Measurements from ENCODE around the gene GCDH. TPM values are rescaled to one million over a fixed set of nuclear protein-coding genes. Genes with fewer than 3 reads are reported as not detected.

The GCDH gene
- polyA plus RNA-seq, 1 donor (not counting 4 experiments of a cell fraction or from before 2014, with no cell fraction given), result 11.5 TPM

DNA sequence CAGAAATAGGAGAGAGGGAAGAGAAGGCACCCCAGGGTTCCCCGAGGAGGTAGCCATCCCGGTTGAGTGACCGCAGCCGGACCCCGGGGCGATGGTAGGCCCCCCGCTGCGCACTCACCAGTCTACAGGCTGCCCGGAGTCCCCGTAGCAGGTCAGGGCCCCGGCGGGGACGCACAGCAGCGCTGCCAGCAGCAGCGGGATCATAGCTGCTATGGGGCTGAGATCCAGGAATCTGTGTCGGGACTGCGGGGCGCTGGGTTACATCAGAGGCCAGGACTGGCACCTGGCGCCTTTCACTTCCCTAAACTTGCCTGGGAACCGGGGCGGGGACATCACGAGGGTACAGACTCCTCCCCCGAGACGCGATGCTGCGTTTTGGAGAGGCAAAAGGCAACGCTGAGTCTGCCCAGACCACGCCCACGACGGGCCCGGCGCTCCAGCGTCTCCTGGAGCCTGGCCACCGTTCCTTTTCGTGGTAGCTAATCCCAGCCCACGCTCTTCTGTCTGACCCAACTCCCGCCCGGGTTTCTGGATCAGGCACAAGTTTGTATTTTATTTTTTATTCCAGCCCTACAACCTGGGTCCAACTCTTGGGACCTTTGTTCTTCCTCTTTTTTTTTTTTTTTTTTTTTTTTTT lies 9.7 kb upstream of the GCDH start, which contains the start of gene DNASE2:
Gene DNASE2 (minus strand): TSS at position 278 of the 637 bp plus-strand sequence. CDS start 74 bp downstream, at position 204.
- Histone ChIP-seq H3K4me3 (ENCODE audit: control insufficient read depth in 2 of 3, extremely low read depth in 1 of 3, insufficient read depth in 2 of 3, low read depth in 1 of 3, low read length in 3 of 3) (peak within 1 kb of the TSS; percentile 80 to 97 (median 89)), H3K36me3 (ENCODE audit: control insufficient read depth in 2 of 2, extremely low read depth in 1 of 2, insufficient read depth in 2 of 2, low read length in 2 of 2) (peaks cover 4 to 5% of the 10 kb centered on the region in 2 experiments), H3K9me1 (ENCODE audit: control insufficient read depth, extremely low read depth, insufficient read depth, low read length) (no peaks in the 10 kb centered on the region), H3K79me2 (ENCODE audit: control insufficient read depth, insufficient read depth, low read length) (no peaks in the 10 kb centered on the region), H3K4me2 (ENCODE audit: control insufficient read depth, extremely low read depth, insufficient read depth, low read depth, low read length) (peak within 1 kb of the TSS; percentile 83), H3K27me3 (ENCODE audit: control insufficient read depth, extremely low read depth, insufficient read depth, low read length) (no peaks in the 10 kb centered on the region), H4K20me1 (ENCODE audit: control insufficient read depth, extremely low read depth, insufficient read depth, low read length) (no peaks in the 10 kb centered on the region), H2AFZ (ENCODE audit: control insufficient read depth, low read length) (peak within 1 kb of the TSS; percentile 92), H3K27ac (ENCODE audit: control insufficient read depth, insufficient read depth, low read length) (peak within 1 kb of the TSS; percentile 82), H3K9ac (ENCODE audit: control insufficient read depth, extremely low read depth, insufficient read depth, low read length) (peak within 1 kb of the TSS; percentile 90), H3K4me1 (ENCODE audit: control insufficient read depth, extremely low read depth, insufficient read depth, low read length) (peaks cover 6% of the 10 kb centered on the region), H3K9me3 (ENCODE audit: control insufficient read depth, low read depth, low read length) (peaks cover 10% of the 10 kb centered on the region)
- dilution Hi-C loops (cut with MboI; ENCODE audit: extremely low pct_ligation_motif_present, low sequenced_read_pairs), result no loop called here
- peak; percentile 68 for DNase-seq (ENCODE audit: low read depth, low spot score)
- TF ChIP-seq, protein P1, sequence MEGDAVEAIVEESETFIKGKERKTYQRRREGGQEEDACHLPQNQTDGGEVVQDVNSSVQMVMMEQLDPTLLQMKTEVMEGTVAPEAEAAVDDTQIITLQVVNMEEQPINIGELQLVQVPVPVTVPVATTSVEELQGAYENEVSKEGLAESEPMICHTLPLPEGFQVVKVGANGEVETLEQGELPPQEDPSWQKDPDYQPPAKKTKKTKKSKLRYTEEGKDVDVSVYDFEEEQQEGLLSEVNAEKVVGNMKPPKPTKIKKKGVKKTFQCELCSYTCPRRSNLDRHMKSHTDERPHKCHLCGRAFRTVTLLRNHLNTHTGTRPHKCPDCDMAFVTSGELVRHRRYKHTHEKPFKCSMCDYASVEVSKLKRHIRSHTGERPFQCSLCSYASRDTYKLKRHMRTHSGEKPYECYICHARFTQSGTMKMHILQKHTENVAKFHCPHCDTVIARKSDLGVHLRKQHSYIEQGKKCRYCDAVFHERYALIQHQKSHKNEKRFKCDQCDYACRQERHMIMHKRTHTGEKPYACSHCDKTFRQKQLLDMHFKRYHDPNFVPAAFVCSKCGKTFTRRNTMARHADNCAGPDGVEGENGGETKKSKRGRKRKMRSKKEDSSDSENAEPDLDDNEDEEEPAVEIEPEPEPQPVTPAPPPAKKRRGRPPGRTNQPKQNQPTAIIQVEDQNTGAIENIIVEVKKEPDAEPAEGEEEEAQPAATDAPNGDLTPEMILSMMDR (optimal IDR thresholded peaks at IDR 0.05 in 1 of 3, IDR thresholded peaks at IDR 0.05 in 1 of 3, conservative IDR thresholded peaks at IDR 0.05 in 1 of 3; ENCODE audit: extremely low read depth in 1 of 3, insufficient read depth in 2 of 3, low read length in 3 of 3), result no peak
- no peak for TF ChIP-seq EZH2 (IDR thresholded peaks at IDR 0.05; ENCODE audit: low read length)
- FAIRE-seq, result peak; percentile 69

DNA sequence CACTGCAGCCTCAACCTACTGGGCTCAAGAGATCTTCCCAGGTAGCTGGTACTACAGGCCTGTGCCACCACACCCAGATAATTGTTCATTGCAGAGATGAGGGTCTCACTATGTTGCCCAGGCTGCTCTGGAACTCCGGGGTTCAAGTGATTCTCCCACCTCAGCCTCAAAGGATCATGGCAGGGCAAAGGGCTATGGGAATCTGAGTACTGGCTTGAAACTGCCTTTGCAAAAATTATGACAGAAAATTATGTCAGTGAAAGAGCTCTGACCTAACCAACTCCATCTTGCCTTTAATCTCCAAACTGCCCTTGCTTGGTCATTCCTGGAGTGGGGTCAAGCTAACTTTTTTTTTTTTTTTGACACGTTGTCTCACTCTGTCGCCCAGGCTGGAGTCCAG lies 8.4 kb upstream of the GCDH start:
- no peak overlapping the region for H2AFZ ChIP-seq (ENCODE audit: control insufficient read depth, low read length)
- H3K4me3 ChIP-seq (ENCODE audit: control insufficient read depth in 2 of 3, extremely low read depth in 1 of 3, insufficient read depth in 2 of 3, low read depth in 1 of 3, low read length in 3 of 3), result no peak overlapping the region
- peaks cover 10% of the 10 kb centered on the region for H3K9me3 ChIP-seq (ENCODE audit: control insufficient read depth, low read depth, low read length)
- no peaks in the 10 kb centered on the region for H3K79me2 ChIP-seq (ENCODE audit: control insufficient read depth, insufficient read depth, low read length)
- TF ChIP-seq, protein P1 (optimal IDR thresholded peaks at IDR 0.05 in 1 of 3, IDR thresholded peaks at IDR 0.05 in 1 of 3, conservative IDR thresholded peaks at IDR 0.05 in 1 of 3; ENCODE audit: extremely low read depth in 1 of 3, insufficient read depth in 2 of 3, low read length in 3 of 3), result no peak
- no peak for TF ChIP-seq EZH2 (IDR thresholded peaks at IDR 0.05; ENCODE audit: low read length)
- H3K4me2 ChIP-seq (ENCODE audit: control insufficient read depth, extremely low read depth, insufficient read depth, low read depth, low read length), result no peak overlapping the region
- no peaks in the 10 kb centered on the region for H3K9me1 ChIP-seq (ENCODE audit: control insufficient read depth, extremely low read depth, insufficient read depth, low read length)
- DNase-seq (ENCODE audit: low read depth, low spot score) (no peak), FAIRE-seq (no peak)
- dilution Hi-C loops (cut with MboI; ENCODE audit: extremely low pct_ligation_motif_present, low sequenced_read_pairs), result no loop called here
- H3K36me3 ChIP-seq (ENCODE audit: control insufficient read depth in 2 of 2, extremely low read depth in 1 of 2, insufficient read depth in 2 of 2, low read length in 2 of 2), result peaks cover 4 to 5% of the 10 kb centered on the region in 2 experiments
- no peak overlapping the region for H3K9ac ChIP-seq (ENCODE audit: control insufficient read depth, extremely low read depth, insufficient read depth, low read length)
- H3K4me1 ChIP-seq (ENCODE audit: control insufficient read depth, extremely low read depth, insufficient read depth, low read length), result peaks cover 6% of the 10 kb centered on the region
- no peak overlapping the region for H3K27ac ChIP-seq (ENCODE audit: control insufficient read depth, insufficient read depth, low read length)
- no peaks in the 10 kb centered on the region for H3K27me3 ChIP-seq (ENCODE audit: control insufficient read depth, extremely low read depth, insufficient read depth, low read length)
- H4K20me1 ChIP-seq (ENCODE audit: control insufficient read depth, extremely low read depth, insufficient read depth, low read length), result no peaks in the 10 kb centered on the region
